SK-N-MC (cell line): ENCODE results near the gene SCAPER.

Experiments used
- EZH2 ChIP-seq: fragments of 200-600 bp; sonication (generic); IDR thresholded peaks from one replicate; pipeline ENCODE4 v1.6.1; 2017; ENCODE audit warnings: antibody characterized with exemption
- POLR2AphosphoS5 ChIP-seq: IDR thresholded peaks from 2 replicates; pipeline ENCODE4 v1.6.1; 2012; ENCODE audit warnings: mild to moderate bottlenecking, low read depth, low read length, borderline replicate concordance

GRCh38 chr15:76555247-76555646, 349.9 kb downstream of the SCAPER start:
- no peak for TF ChIP-seq POLR2AphosphoS5
- TF ChIP-seq EZH2, result no peak
